Fibroblast of lung (primary cell): ENCODE measurements around the gene MRPL46. TPM values are rescaled to one million over a fixed set of nuclear protein-coding genes. Genes with fewer than 3 reads are reported as not detected.

ENCODE experiments used
- DNase-seq, 2 donors: peaks; one replicate each; pipeline versions ENCODE4 v3.0.0 to v3.0.0-alpha.2; 2010; ENCODE audit warnings: low read depth in 2 of 2
- H2AFZ ChIP-seq: 2 replicates; pipeline ENCODE4 v1.5.1; 2012; ENCODE audit warnings: low read length, control low read depth, inconsistent platforms
- H3K27ac ChIP-seq: 2 replicates; pipeline ENCODE4 v1.5.1; 2011; ENCODE audit warnings: low read length, control low read depth; ENCODE audit not compliant: insufficient read depth
- H3K27me3 ChIP-seq: 2 replicates; pipeline ENCODE4 v1.5.1; 2011; ENCODE audit warnings: mild to moderate bottlenecking, low read length; ENCODE audit not compliant: control insufficient read depth, insufficient read depth
- H3K36me3 ChIP-seq: 2 replicates; pipeline ENCODE4 v1.5.1; 2011; ENCODE audit warnings: low read length; ENCODE audit not compliant: control insufficient read depth, insufficient read depth
- H3K4me1 ChIP-seq: 2 replicates; pipeline ENCODE4 v1.5.1; 2011; ENCODE audit warnings: low read length; ENCODE audit not compliant: control insufficient read depth, insufficient read depth; ENCODE audit errors: extremely low read depth
- H3K4me2 ChIP-seq: 2 replicates; pipeline ENCODE4 v1.5.1; 2011; ENCODE audit warnings: low read length, control low read depth; ENCODE audit not compliant: insufficient read depth; ENCODE audit errors: extremely low read depth
- H3K4me3 ChIP-seq, 4 experiments: fragments of 200-600 bp in 1 of 4; sonication (generic) in 1 of 4; replicated peaks in 1 of 4; 2 replicates each; pipeline ENCODE4 v1.5.1; 2011 to 2016; ENCODE audit warnings: low read length in 4 of 4, low read depth in 3 of 4, mild to moderate bottlenecking in 3 of 4, control low read depth in 2 of 4, inconsistent platforms in 1 of 4, mixed read lengths in 1 of 4; ENCODE audit not compliant: insufficient read depth in 1 of 4; ENCODE audit errors: control extremely low read depth in 1 of 4
- H3K79me2 ChIP-seq: 2 replicates; pipeline ENCODE4 v1.5.1; 2012; ENCODE audit warnings: mild to moderate bottlenecking, low read length, inconsistent platforms; ENCODE audit not compliant: control insufficient read depth, insufficient read depth
- H3K9ac ChIP-seq: 2 replicates; pipeline ENCODE4 v1.5.1; 2011; ENCODE audit warnings: mild to moderate bottlenecking, low read length, control low read depth; ENCODE audit not compliant: insufficient read depth
- H3K9me3 ChIP-seq: 2 replicates; pipeline ENCODE4 v1.5.1; 2012; ENCODE audit warnings: low read depth, low read length; ENCODE audit not compliant: control insufficient read depth, insufficient read depth
- H4K20me1 ChIP-seq: 2 replicates; pipeline ENCODE4 v1.5.1; 2011; ENCODE audit warnings: low read length; ENCODE audit not compliant: control insufficient read depth, insufficient read depth; ENCODE audit errors: extremely low read depth
- CTCF ChIP-seq, 2 donors: IDR thresholded peaks in 1 of 2; conservative IDR thresholded peaks in 1 of 2; 1 replicate in 1 of 2; 2 replicates in 1 of 2; pipeline ENCODE4 v1.5.1; 2011 to 2012; ENCODE audit warnings: low read length in 2 of 2, control low read depth in 1 of 2, inconsistent platforms in 1 of 2, low read depth in 1 of 2, mild to moderate bottlenecking in 1 of 2
- EZH2 ChIP-seq: IDR thresholded peaks from 2 replicates; pipeline ENCODE4 v1.5.1; 2012; ENCODE audit warnings: low read length, control low read depth, mild to moderate bottlenecking; ENCODE audit errors: missing control alignments
- polyA plus RNA-seq, 2 donors: library from polyadenylated mRNA; depleted of rRNA in 1 of 2; stranded (reverse) in 1 of 2; unstranded in 1 of 2; fragments of >200 nt; gene quantifications; 2 replicates each; pipeline ENCODE4 v1.2.1, GENCODE V29; 2011 to 2012; ENCODE audit warnings: missing spikeins in 1 of 2
- total RNA-seq: library from RNA; depleted of rRNA; stranded (reverse); fragments of >200 nt; gene quantifications from 2 replicates; pipeline ENCODE4 v1.2.1, GENCODE V29; 2014

The MRPL46 gene
- total and polyA plus RNA-seq, 2 donors (not counting 1 experiment from before 2014, with no cell fraction given), result 13.7 to 21.4 TPM

- no peaks in the 10 kb centered on the region for H3K79me2 ChIP-seq
- no peak overlapping the region for H3K4me2 ChIP-seq
- no peaks in the 10 kb centered on the region for H4K20me1 ChIP-seq
- no peaks in the 10 kb centered on the region for H3K36me3 ChIP-seq
- no peaks in the 10 kb centered on the region for H3K4me1 ChIP-seq
- no peaks in the 10 kb centered on the region for H3K9me3 ChIP-seq
- H3K27ac ChIP-seq, result no peak overlapping the region
- no peaks in the 10 kb centered on the region for H3K27me3 ChIP-seq
- H3K9ac ChIP-seq, result no peak overlapping the region
- no peak overlapping the region for H2AFZ ChIP-seq
- H3K4me3 ChIP-seq, result no peak overlapping the region
- DNase-seq, result no peak
- TF ChIP-seq EZH2 (no peak), CTCF (conservative IDR thresholded peaks at IDR 0.05 in 1 of 2, IDR thresholded peaks at IDR 0.05 in 1 of 2; ENCODE audit: low read depth in 1 of 2, low read length in 2 of 2) (no peak)
Measured at GRCh38 chr15:88423331-88423730, 43.9 kb downstream of the MRPL46 start.

GRCh38 chr15:88419830-88420229, 47.4 kb downstream of the MRPL46 start:
- no peak overlapping the region for H3K27ac ChIP-seq
- H3K4me2 ChIP-seq, result no peak overlapping the region
- no peaks in the 10 kb centered on the region for H4K20me1 ChIP-seq
- no peak overlapping the region for H3K9ac ChIP-seq
- no peaks in the 10 kb centered on the region for H3K36me3 ChIP-seq
- H3K4me3 ChIP-seq, result no peak overlapping the region
- no peaks in the 10 kb centered on the region for H3K9me3 ChIP-seq
- H3K79me2 ChIP-seq, result no peaks in the 10 kb centered on the region
- peak in 1 of 2 donors; percentile 82 for DNase-seq
- H3K27me3 ChIP-seq, result no peaks in the 10 kb centered on the region
- no peak overlapping the region for H2AFZ ChIP-seq
- TF ChIP-seq CTCF (conservative IDR thresholded peaks at IDR 0.05 in 1 of 2, IDR thresholded peaks at IDR 0.05 in 1 of 2; ENCODE audit: low read depth in 1 of 2, low read length in 2 of 2), result no peak
- TF ChIP-seq EZH2, result no peak
- H3K4me1 ChIP-seq, result no peaks in the 10 kb centered on the region

Other genes with a start within 250 kb of the MRPL46 start
- gene NTRK3, start 210.6 kb downstream of the MRPL46 start, total RNA-seq, result 0.77 TPM in 1 of 2 replicates, not detected in the other
- 0.06 and 0.17 TPM in 2 replicates for gene NTRK3, start 210.6 kb downstream of the MRPL46 start, polyA plus RNA-seq
- gene MRPS11, start 320 bp upstream of the MRPL46 start, total RNA-seq, result 23.6 and 27.1 TPM in 2 replicates
- gene MRPS11, start 320 bp upstream of the MRPL46 start, polyA plus RNA-seq, result 46.4 and 84.5 TPM in 2 replicates
- gene DET1, start 79.3 kb upstream of the MRPL46 start, total RNA-seq, result 5.9 and 6.4 TPM in 2 replicates
- 7.4 and 8.9 TPM in 2 replicates for gene DET1, start 79.3 kb upstream of the MRPL46 start, polyA plus RNA-seq
- gene AEN, start 154.0 kb upstream of the MRPL46 start, total RNA-seq, result 68.1 and 83.7 TPM in 2 replicates
- gene AEN, start 154.0 kb upstream of the MRPL46 start, polyA plus RNA-seq, result 18.5 and 27.7 TPM in 2 replicates
- 3.0 and 3.1 TPM in 2 replicates for gene ISG20, start 171.6 kb upstream of the MRPL46 start, total RNA-seq
- gene ISG20, start 171.6 kb upstream of the MRPL46 start, polyA plus RNA-seq, result 2.2 TPM in 2 replicates